Psoas muscle (tissue), 8 donors: ENCODE results near the gene FYTTD1. TPM values are rescaled to one million over a fixed set of nuclear protein-coding genes. Genes with fewer than 3 reads are reported as not detected.
A peak's percentile ranks its signal among the peaks of the same experiment; 100 is the strongest.
"Not testable (repeated sequence)": the region's sequence is repeated elsewhere in the genome, so short reads cannot be mapped to it uniquely, and the experiment has no call there.

ENCODE experiments used
- ATAC-seq, 4 donors: fragments of 200-7000 bp; cut with Tn5 transposase; one replicate each; pipeline ENCODE4 v1.9.1; 2020; ENCODE audit warnings: moderate library complexity in 3 of 4, mild to moderate bottlenecking in 2 of 4
- DNase-seq, 2 donors: peaks; one replicate each; pipeline ENCODE4 v3.0.0-alpha.2; 2020
- H3K27ac ChIP-seq: fragments of 200-600 bp; one replicate; pipeline ENCODE4 v1.8.0; 2022
- H3K27me3 ChIP-seq, 3 donors: fragments of 200-600 bp in 1 of 3; one replicate each; pipeline versions ENCODE4 v1.6.1 to v1.8.0; 2013 to 2022; ENCODE audit warnings: low read length in 2 of 3, mild to moderate bottlenecking in 2 of 3, moderate library complexity in 1 of 3; ENCODE audit not compliant: insufficient read depth in 3 of 3
- H3K36me3 ChIP-seq, 2 donors: fragments of 200-600 bp in 1 of 2; one replicate each; pipeline versions ENCODE4 v1.6.1 to v1.8.0; 2013 to 2022; ENCODE audit warnings: low read depth in 1 of 2, mild to moderate bottlenecking in 1 of 2, moderate library complexity in 1 of 2; ENCODE audit not compliant: insufficient read depth in 1 of 2
- H3K4me1 ChIP-seq: fragments of 200-600 bp; one replicate; pipeline ENCODE4 v1.8.0; 2022
- H3K4me3 ChIP-seq: fragments of 200-600 bp; one replicate; pipeline ENCODE4 v1.8.0; 2022; ENCODE audit warnings: mild to moderate bottlenecking
- H3K9me3 ChIP-seq: fragments of 200-600 bp; one replicate; pipeline ENCODE4 v1.8.0; 2022
- WGBS, 3 donors: extraction: QIAGEN DNeasy Blood & Tissue Kit; methylation state at CpG; one replicate each; pipeline versions ENCODE4 v1.1.6 to v1.1.7; 2013; 5-methylcytosine and 5-hydroxymethylcytosine counted together
- intact Hi-C, 2 donors: fragments of 100-400 bp; cut with DNase I; formaldehyde crosslinking; loops; one replicate each; pipeline versions ENCODE4 v1.11.0 to v1.14.2; 2022
- polyA plus RNA-seq, 3 donors: library from polyadenylated mRNA; stranded (reverse); fragments of 200-250 nt; gene quantifications; one replicate each; pipeline ENCODE4 v1.2.3, GENCODE V29; 2013
- total RNA-seq, 4 donors: library from RNA; stranded (reverse); fragmentation: NEBNext Ultra II Directional in 2 of 4; extraction: Animal tissue kit (Norgen Biotek cat#: 25700) in 2 of 4; gene quantifications; one replicate each; pipeline versions ENCODE4 v1.2.1 to v1.2.4, GENCODE V29; 2021 to 2023
- TF ChIP-seq, protein P1 (sequence below): fragments of 200-600 bp; IDR thresholded peaks from one replicate; pipeline ENCODE4 v1.8.0; 2022; ENCODE audit warnings: antibody characterized with exemption
- donor health status: healthy with polysubstance abuse.
- donor health status: DM: no; HTN: no; CAD: no; lungs with moderate emphysema.
- donor health status: Bipolar disorder and iron deficiency.
- donor health status: healthy.
- donor health status: DM: yes; HTN: yes; CAD: no.
- donor health status: DM: no; HTN: no; CAD: no.
- donor health status: DM: no; HTN: no; CAD: no.
- donor health status: DM: yes; HTN: yes; CAD: no.

The FYTTD1 gene
- total and polyA plus RNA-seq, 7 donors: 15.2 to 232 (median 143) TPM

GRCh38 chr3:197730200-197730599, 19.5 kb upstream of the FYTTD1 start:
- DNase-seq (no peak), ATAC-seq (no peak)
- H3K27ac ChIP-seq: no peak overlapping the region
- H3K4me1 ChIP-seq: peaks cover 5% of the 10 kb centered on the region
- H3K4me3 ChIP-seq: no peak overlapping the region
- 75 to 81% (median 78%) methylated on average over 2 of the region's 2 CpGs for WGBS, 3 donors
- TF ChIP-seq, protein P1, sequence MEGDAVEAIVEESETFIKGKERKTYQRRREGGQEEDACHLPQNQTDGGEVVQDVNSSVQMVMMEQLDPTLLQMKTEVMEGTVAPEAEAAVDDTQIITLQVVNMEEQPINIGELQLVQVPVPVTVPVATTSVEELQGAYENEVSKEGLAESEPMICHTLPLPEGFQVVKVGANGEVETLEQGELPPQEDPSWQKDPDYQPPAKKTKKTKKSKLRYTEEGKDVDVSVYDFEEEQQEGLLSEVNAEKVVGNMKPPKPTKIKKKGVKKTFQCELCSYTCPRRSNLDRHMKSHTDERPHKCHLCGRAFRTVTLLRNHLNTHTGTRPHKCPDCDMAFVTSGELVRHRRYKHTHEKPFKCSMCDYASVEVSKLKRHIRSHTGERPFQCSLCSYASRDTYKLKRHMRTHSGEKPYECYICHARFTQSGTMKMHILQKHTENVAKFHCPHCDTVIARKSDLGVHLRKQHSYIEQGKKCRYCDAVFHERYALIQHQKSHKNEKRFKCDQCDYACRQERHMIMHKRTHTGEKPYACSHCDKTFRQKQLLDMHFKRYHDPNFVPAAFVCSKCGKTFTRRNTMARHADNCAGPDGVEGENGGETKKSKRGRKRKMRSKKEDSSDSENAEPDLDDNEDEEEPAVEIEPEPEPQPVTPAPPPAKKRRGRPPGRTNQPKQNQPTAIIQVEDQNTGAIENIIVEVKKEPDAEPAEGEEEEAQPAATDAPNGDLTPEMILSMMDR: no peak
- H3K9me3 ChIP-seq: no peaks in the 10 kb centered on the region
- H3K36me3 ChIP-seq: peaks cover 0 to 8% of the 10 kb centered on the region in 2 donors
- H3K27me3 ChIP-seq: no peaks in the 10 kb centered on the region
- intact Hi-C loops: no loop called here

- H3K27me3 ChIP-seq, H3K36me3 ChIP-seq, intact Hi-C loops, H3K4me3 ChIP-seq, ATAC-seq, H3K27ac ChIP-seq, H3K9me3 ChIP-seq, H3K4me1 ChIP-seq, DNase-seq: not testable (repeated sequence)
- WGBS, 3 donors: 95 to 97% (median 96%) methylated on average over 2 of the region's 5 CpGs
Observed at GRCh38 chr3:197730770-197731169, 18.9 kb upstream of the FYTTD1 start.

DNA sequence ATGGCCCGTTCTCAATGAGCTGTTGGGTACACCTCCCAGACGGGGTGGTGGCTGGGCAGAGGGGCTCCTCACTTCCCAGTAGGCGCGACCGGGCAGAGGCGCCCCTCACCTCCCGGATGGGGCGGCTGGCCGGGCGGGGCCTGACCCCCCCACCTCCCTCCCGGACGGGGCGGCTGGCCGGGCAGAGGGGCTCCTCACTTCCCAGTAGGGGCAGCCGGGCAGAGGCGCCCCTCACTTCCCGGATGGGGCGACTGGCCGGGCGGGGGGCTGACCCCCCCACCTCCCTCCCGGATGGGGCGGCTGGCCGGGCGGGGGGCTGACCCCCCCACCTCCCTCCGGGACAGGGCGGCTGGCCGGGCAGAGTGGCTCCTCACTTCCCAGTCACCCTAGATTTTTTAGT, 18.2 kb upstream of the FYTTD1 start:
- WGBS, 3 donors: 94 to 97% (median 95%) methylated on average over 21 to 25 of the region's 27 CpGs
- not testable (repeated sequence) for H3K9me3 ChIP-seq, ATAC-seq

DNA sequence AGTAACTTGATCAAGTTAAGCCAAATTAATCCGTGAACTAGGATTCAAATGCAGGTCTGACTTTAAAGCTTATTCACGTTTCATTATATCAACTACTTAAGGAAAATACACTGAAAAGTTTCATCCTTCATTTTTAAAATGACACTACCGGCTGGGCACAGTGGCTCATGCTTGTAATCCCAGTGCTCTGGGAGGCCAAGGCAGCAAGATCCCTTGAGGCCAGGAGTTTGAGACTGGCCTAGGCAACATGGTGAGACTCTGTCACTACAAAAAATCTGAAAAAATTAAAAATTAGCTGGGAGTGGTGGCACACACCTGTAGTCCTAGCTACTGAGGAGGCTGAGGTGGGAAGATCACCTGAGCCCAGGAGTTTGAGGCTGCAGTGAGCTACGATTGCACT, 16.6 kb upstream of the FYTTD1 start:
- Histone ChIP-seq H3K36me3 (peaks cover 0 to 8% of the 10 kb centered on the region in 2 donors), H3K4me3 (no peak overlapping the region), H3K27ac (no peak overlapping the region), H3K4me1 (peaks cover 18% of the 10 kb centered on the region), H3K27me3 (no peaks in the 10 kb centered on the region), H3K9me3 (no peaks in the 10 kb centered on the region)
- intact Hi-C loops: no loop called here
- DNase-seq (no peak), ATAC-seq (no peak)
- TF ChIP-seq, protein P1: no peak
- WGBS, 3 donors: 89 to 95% (median 92%) methylated on average over 4 of the region's 4 CpGs

More for the DNA sequence above, 18.2 kb upstream of the FYTTD1 start:
- H3K36me3 ChIP-seq, DNase-seq, H3K4me3 ChIP-seq, H3K27ac ChIP-seq, intact Hi-C loops, H3K27me3 ChIP-seq: not testable (repeated sequence)
- peaks cover 11% of the 10 kb centered on the region for H3K4me1 ChIP-seq

- ATAC-seq (no peak), DNase-seq (no peak)
- no peak overlapping the region for H3K27ac ChIP-seq
- peak overlapping the region; percentile 89 for H3K4me3 ChIP-seq
- TF ChIP-seq, protein P1: no peak
- peaks cover 0 to 8% of the 10 kb centered on the region in 2 donors for H3K36me3 ChIP-seq
- H3K4me1 ChIP-seq: peaks cover 25% of the 10 kb centered on the region
- no peaks in the 10 kb centered on the region for H3K27me3 ChIP-seq
- intact Hi-C loops: no loop called here
- no peaks in the 10 kb centered on the region for H3K9me3 ChIP-seq
- WGBS, 3 donors: 81 to 83% (median 82%) methylated on average over 7 of the region's 7 CpGs
Observed at GRCh38 chr3:197734667-197735318, 14.9 kb upstream of the FYTTD1 start.
